ENCODE data around the gene JPH2. TPM values are rescaled to one million over a fixed set of nuclear protein-coding genes. Genes with fewer than 3 reads are reported as not detected.
"Not testable (repeated sequence)": the region's sequence is repeated elsewhere in the genome, so short reads cannot be mapped to it uniquely, and the experiment has no call there.

Gene JPH2
- total RNA-seq, 1 donor from 2014 or later, result 4.6 TPM

- no peaks in the 10 kb centered on the region for H3K9me3 ChIP-seq
- no peaks in the 10 kb centered on the region for H3K27me3 ChIP-seq (ENCODE audit: low read depth)
- DNase-seq (no peak), ATAC-seq (no peak)
- TF ChIP-seq, protein P1, sequence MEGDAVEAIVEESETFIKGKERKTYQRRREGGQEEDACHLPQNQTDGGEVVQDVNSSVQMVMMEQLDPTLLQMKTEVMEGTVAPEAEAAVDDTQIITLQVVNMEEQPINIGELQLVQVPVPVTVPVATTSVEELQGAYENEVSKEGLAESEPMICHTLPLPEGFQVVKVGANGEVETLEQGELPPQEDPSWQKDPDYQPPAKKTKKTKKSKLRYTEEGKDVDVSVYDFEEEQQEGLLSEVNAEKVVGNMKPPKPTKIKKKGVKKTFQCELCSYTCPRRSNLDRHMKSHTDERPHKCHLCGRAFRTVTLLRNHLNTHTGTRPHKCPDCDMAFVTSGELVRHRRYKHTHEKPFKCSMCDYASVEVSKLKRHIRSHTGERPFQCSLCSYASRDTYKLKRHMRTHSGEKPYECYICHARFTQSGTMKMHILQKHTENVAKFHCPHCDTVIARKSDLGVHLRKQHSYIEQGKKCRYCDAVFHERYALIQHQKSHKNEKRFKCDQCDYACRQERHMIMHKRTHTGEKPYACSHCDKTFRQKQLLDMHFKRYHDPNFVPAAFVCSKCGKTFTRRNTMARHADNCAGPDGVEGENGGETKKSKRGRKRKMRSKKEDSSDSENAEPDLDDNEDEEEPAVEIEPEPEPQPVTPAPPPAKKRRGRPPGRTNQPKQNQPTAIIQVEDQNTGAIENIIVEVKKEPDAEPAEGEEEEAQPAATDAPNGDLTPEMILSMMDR (IDR thresholded peaks at IDR 0.05), result no peak
- H3K36me3 ChIP-seq, result peaks cover 88% of the 10 kb centered on the region
- peaks cover 16% of the 10 kb centered on the region for H3K4me1 ChIP-seq
- intact Hi-C loops (cut with DNase I), result no loop called here
- H3K27ac ChIP-seq, result no peak overlapping the region
- H3K4me3 ChIP-seq, result no peak overlapping the region
Observed at GRCh38 chr20:44200371-44200770, 13.4 kb upstream of the JPH2 start.

- no peak overlapping the region for H3K4me3 ChIP-seq
- no peak for ATAC-seq
Observed at GRCh38 chr20:44199877-44200276, 12.9 kb upstream of the JPH2 start.

DNA sequence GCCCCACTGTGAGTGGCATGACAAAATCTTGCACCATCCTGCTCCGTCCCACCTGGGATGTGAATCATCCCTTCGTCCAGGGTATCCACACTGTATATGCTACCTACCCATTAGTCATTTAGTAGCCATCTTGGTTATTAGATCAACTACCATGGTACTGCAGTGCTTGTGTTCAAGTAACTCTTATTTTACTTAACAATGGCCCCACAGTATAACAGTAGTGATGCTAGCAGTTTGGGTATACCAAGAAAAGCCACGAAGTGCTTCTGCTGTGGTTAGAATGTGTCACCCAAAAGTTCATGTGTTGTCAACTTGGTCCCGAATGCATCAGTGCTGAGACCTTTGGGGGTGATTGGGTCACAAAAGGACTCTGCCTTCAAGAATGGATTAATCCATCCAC lies 11.9 kb upstream of the JPH2 start:
- Histone ChIP-seq H3K36me3 (peaks cover 78% of the 10 kb centered on the region), H3K27ac (no peak overlapping the region), H3K27me3 (ENCODE audit: low read depth) (no peaks in the 10 kb centered on the region), H3K4me1 (peaks cover 8% of the 10 kb centered on the region), H3K9me3 (no peaks in the 10 kb centered on the region), H3K4me3 (no peak overlapping the region)
- DNase-seq, result no peak
- intact Hi-C loops (cut with DNase I), result no loop called here
- TF ChIP-seq, protein P1 (IDR thresholded peaks at IDR 0.05), result no peak
- ATAC-seq, result no peak

More at GRCh38 chr20:44199877-44200276, 12.9 kb upstream of the JPH2 start:
- Histone ChIP-seq H3K36me3 (peaks cover 83% of the 10 kb centered on the region), H3K9me3 (no peaks in the 10 kb centered on the region), H3K4me1 (peaks cover 16% of the 10 kb centered on the region), H3K27ac (no peak overlapping the region), H3K27me3 (ENCODE audit: low read depth) (no peaks in the 10 kb centered on the region)
- DNase-seq, result no peak
- intact Hi-C loops (cut with DNase I), result no loop called here
- TF ChIP-seq, protein P1 (IDR thresholded peaks at IDR 0.05), result no peak

- ATAC-seq (no peak), DNase-seq (no peak)
- no peaks in the 10 kb centered on the region for H3K9me3 ChIP-seq
- no peaks in the 10 kb centered on the region for H3K27me3 ChIP-seq (ENCODE audit: low read depth)
- intact Hi-C loops (cut with DNase I), result no loop called here
- peaks cover 57% of the 10 kb centered on the region for H3K36me3 ChIP-seq
- TF ChIP-seq, protein P1 (IDR thresholded peaks at IDR 0.05), result no peak
- no peak overlapping the region for H3K4me3 ChIP-seq
- no peak overlapping the region for H3K27ac ChIP-seq
- H3K4me1 ChIP-seq, result peaks cover 7% of the 10 kb centered on the region
Observed at GRCh38 chr20:44196271-44196670, 9.3 kb upstream of the JPH2 start.

- H3K36me3 ChIP-seq, result peaks cover 51% of the 10 kb centered on the region
- TF ChIP-seq, protein P1 (IDR thresholded peaks at IDR 0.05), result no peak
- no peaks in the 10 kb centered on the region for H3K4me1 ChIP-seq
- H3K27me3 ChIP-seq (ENCODE audit: low read depth), result no peaks in the 10 kb centered on the region
- no peaks in the 10 kb centered on the region for H3K9me3 ChIP-seq
- intact Hi-C loops (cut with DNase I), result no loop called here
- ATAC-seq (no peak), DNase-seq (no peak)
- no peak overlapping the region for H3K27ac ChIP-seq
- H3K4me3 ChIP-seq, result no peak overlapping the region
Observed at GRCh38 chr20:44195605-44196004, 8.6 kb upstream of the JPH2 start.

GRCh38 chr20:44193801-44194200 lies 6.8 kb upstream of the JPH2 start:
- Histone ChIP-seq H3K27ac (no peak overlapping the region), H3K4me3 (no peak overlapping the region), H3K36me3 (peaks cover 33% of the 10 kb centered on the region), H3K27me3 (ENCODE audit: low read depth) (no peaks in the 10 kb centered on the region), H3K9me3 (no peaks in the 10 kb centered on the region), H3K4me1 (peaks cover under 1% of the 10 kb centered on the region)
- intact Hi-C loops (cut with DNase I), result loop anchor here (5.0 kb wide), 1 partner anchor 76 kb away; no protein-coding TSS in a partner anchor
- TF ChIP-seq, protein P1 (IDR thresholded peaks at IDR 0.05), result no peak
- no peak for DNase-seq
- no peak for ATAC-seq

DNA sequence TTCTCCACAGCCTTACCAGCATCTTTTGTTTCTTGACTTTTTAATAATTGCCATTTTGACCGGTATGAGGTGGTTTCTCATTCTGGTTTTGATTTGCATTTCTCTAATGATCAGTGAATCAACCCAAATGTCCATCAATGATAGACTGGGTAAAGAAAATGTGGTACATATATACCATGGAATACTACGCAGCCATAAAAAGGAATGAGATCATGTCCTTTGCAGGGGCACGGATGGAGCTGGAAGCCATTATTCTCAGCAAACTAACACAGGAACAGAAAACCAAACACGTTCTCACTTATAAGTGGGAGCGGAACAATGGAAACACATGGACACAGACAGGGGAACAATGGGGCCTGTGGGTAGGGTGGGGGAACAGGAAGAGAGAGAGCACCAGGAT lies 4.7 kb upstream of the JPH2 start:
- H3K36me3 ChIP-seq, result peaks cover 11% of the 10 kb centered on the region
- intact Hi-C loops (cut with DNase I), result loop anchor here (5.0 kb wide), 1 partner anchor 74 kb away; no protein-coding TSS in a partner anchor
- not testable (repeated sequence) for H3K27ac ChIP-seq; H3K27me3 ChIP-seq (ENCODE audit: low read depth); ATAC-seq; H3K9me3 ChIP-seq; H3K4me3 ChIP-seq; DNase-seq
- peaks cover 19% of the 10 kb centered on the region for H3K4me1 ChIP-seq

All from lower lobe of right lung (tissue), 2 donors.